H1 (cell line): ENCODE measurements around the gene PAGE2. TPM values are rescaled to one million over a fixed set of nuclear protein-coding genes. Genes with fewer than 3 reads are reported as not detected.

ENCODE experiments used
- CTCF ChIA-PET: fragments of 300-600 bp; sonication (Branson Sonifier 250); formaldehyde crosslinking; loops from one replicate; lab custom pipeline; 2021; ENCODE audit not compliant: partially characterized antibody; lab: Charles Lee
- POLR2A ChIA-PET: fragments of 300-600 bp; sonication (Branson Sonifier 250); formaldehyde crosslinking; loops from one replicate; lab custom pipeline; 2021; ENCODE audit warnings: inconsistent platforms; ENCODE audit not compliant: partially characterized antibody; lab: Charles Lee
- DNase-seq, 2 experiments: peaks; one replicate each; pipeline versions ENCODE4 v3.0.0 to v3.0.0-alpha.2; 2010 to 2022; ENCODE audit warnings: low spot score in 2 of 2, low read depth in 1 of 2, mixed read lengths in 1 of 2
- FAIRE-seq: peaks from 2 replicates; lab custom pipeline; 2011; peaks lifted over from hg19 to GRCh38; lab: Jason Lieb, UNC
- H2AFZ ChIP-seq: 2 replicates; pipeline ENCODE4 v1.8.1; 2012; ENCODE audit warnings: low read length, inconsistent platforms
- H2AK5ac ChIP-seq: 2 replicates; pipeline ENCODE4 v1.6.1; 2013; ENCODE audit warnings: low read depth, low read length
- H2BK120ac ChIP-seq: replicated peaks from 2 replicates; pipeline ENCODE3; 2013; ENCODE audit warnings: low read depth, low read length, inconsistent platforms
- H2BK12ac ChIP-seq: 2 replicates; pipeline ENCODE4 v1.6.1; 2013; ENCODE audit warnings: low read depth, low read length
- H2BK15ac ChIP-seq: 2 replicates; pipeline ENCODE4 v1.6.1; 2013; ENCODE audit warnings: low read length
- H2BK20ac ChIP-seq: 2 replicates; pipeline ENCODE4 v1.6.1; 2013; ENCODE audit warnings: low read length
- H2BK5ac ChIP-seq: 2 replicates; pipeline ENCODE4 v1.6.1; 2013; ENCODE audit warnings: low read depth, low read length
- H3K14ac ChIP-seq: 2 replicates; pipeline ENCODE4 v1.6.1; 2013; ENCODE audit warnings: inconsistent platforms; ENCODE audit not compliant: insufficient read length
- H3K18ac ChIP-seq: 2 replicates; pipeline ENCODE4 v1.6.1; 2013; ENCODE audit warnings: low read length; ENCODE audit errors: extremely low read depth
- H3K23ac ChIP-seq: 2 replicates; pipeline ENCODE4 v1.6.1; 2013; ENCODE audit warnings: inconsistent platforms; ENCODE audit not compliant: insufficient read length
- H3K23me2 ChIP-seq: 2 replicates; pipeline ENCODE4 v1.6.1; 2013; ENCODE audit warnings: low read depth, low read length
- H3K27ac ChIP-seq: 2 replicates; pipeline ENCODE4 v1.6.1; 2011; ENCODE audit warnings: low read depth, low read length, inconsistent platforms
- H3K27me3 ChIP-seq, 4 experiments: replicated peaks in 1 of 4; 1 replicate in 1 of 4; 2 replicates in 3 of 4; pipeline versions ENCODE4 v1.6.1 to v1.8.1; 2011 to 2013; ENCODE audit warnings: low read length in 3 of 4, mild to moderate bottlenecking in 3 of 4, inconsistent platforms in 2 of 4, mixed read lengths in 2 of 4, moderate library complexity in 1 of 4; ENCODE audit not compliant: control insufficient read depth in 3 of 4, insufficient read depth in 3 of 4; ENCODE audit errors: extremely low read depth in 1 of 4
- H3K36me3 ChIP-seq, 4 experiments: 2 replicates each; pipeline versions ENCODE4 v1.6.1 to v1.8.1; 2011 to 2013; ENCODE audit warnings: mild to moderate bottlenecking in 4 of 4, low read length in 3 of 4, moderate library complexity in 2 of 4, control low read depth in 1 of 4, inconsistent platforms in 1 of 4; ENCODE audit not compliant: insufficient read depth in 4 of 4, control insufficient read depth in 2 of 4
- H3K4ac ChIP-seq: replicated peaks from 2 replicates; pipeline ENCODE3; 2013; ENCODE audit warnings: low read length, low read depth, mixed read lengths, inconsistent platforms; ENCODE audit not compliant: insufficient read length
- H3K4me1 ChIP-seq, 4 experiments: replicated peaks in 1 of 4; 1 replicate in 1 of 4; 2 replicates in 3 of 4; pipeline versions ENCODE4 v1.6.1 to v1.8.1; 2011 to 2013; ENCODE audit warnings: low read length in 3 of 4, inconsistent platforms in 2 of 4, mixed read lengths in 1 of 4; ENCODE audit not compliant: insufficient read depth in 4 of 4, control insufficient read depth in 3 of 4
- H3K4me2 ChIP-seq, 2 experiments: 2 replicates each; pipeline versions ENCODE4 v1.6.1 to v1.8.1; 2011 to 2013; ENCODE audit warnings: low read depth in 2 of 2, low read length in 2 of 2, control low read depth in 1 of 2, inconsistent platforms in 1 of 2, mild to moderate bottlenecking in 1 of 2; ENCODE audit not compliant: insufficient read depth in 1 of 2
- H3K4me3 ChIP-seq, 4 experiments: fragments of 200-600, 300-600 bp in 1 of 4; sonication (generic), shearing (Covaris generic), sonication (Bioruptor Twin) in 1 of 4; 2 replicates each; pipeline versions ENCODE4 v1.5.1 to v1.8.1; 2011 to 2016; ENCODE audit warnings: low read length in 4 of 4, low read depth in 3 of 4, control low read depth in 2 of 4, inconsistent platforms in 2 of 4, mild to moderate bottlenecking in 2 of 4, mixed read lengths in 1 of 4, moderate library complexity in 1 of 4; ENCODE audit not compliant: insufficient read depth in 2 of 4; ENCODE audit errors: extremely low read depth in 1 of 4
- H3K56ac ChIP-seq: replicated peaks from 2 replicates; pipeline ENCODE3; 2013; ENCODE audit warnings: low read depth, mild to moderate bottlenecking, mixed read lengths, low read length, inconsistent platforms; ENCODE audit not compliant: insufficient read length
- H3K79me1 ChIP-seq: 2 replicates; pipeline ENCODE4 v1.6.1; 2013; ENCODE audit warnings: low read depth, low read length, control low read depth
- H3K79me2 ChIP-seq, 2 experiments: 2 replicates each; pipeline versions ENCODE4 v1.6.1 to v1.8.1; 2012 to 2013; ENCODE audit warnings: low read length in 2 of 2, mild to moderate bottlenecking in 2 of 2, inconsistent platforms in 1 of 2; ENCODE audit not compliant: insufficient read depth in 2 of 2, control insufficient read depth in 1 of 2
- H3K9ac ChIP-seq, 4 experiments: replicated peaks in 1 of 4; 1 replicate in 1 of 4; 2 replicates in 3 of 4; pipeline versions ENCODE4 v1.6.1 to v1.8.1; 2011 to 2013; ENCODE audit warnings: low read depth in 3 of 4, low read length in 3 of 4, control low read depth in 2 of 4, mild to moderate bottlenecking in 2 of 4, moderate library complexity in 2 of 4, inconsistent platforms in 1 of 4; ENCODE audit errors: extremely low read depth in 1 of 4
- H3K9me3 ChIP-seq, 2 experiments: 2 replicates each; pipeline versions ENCODE4 v1.6.1 to v1.8.1; 2012 to 2013; ENCODE audit warnings: mild to moderate bottlenecking in 2 of 2, moderate library complexity in 2 of 2, control low read depth in 1 of 2, inconsistent platforms in 1 of 2, low read depth in 1 of 2, low read length in 1 of 2, mixed read lengths in 1 of 2; ENCODE audit not compliant: insufficient read depth in 2 of 2
- H4K20me1 ChIP-seq, 2 experiments: replicated peaks in 1 of 2; 2 replicates each; pipeline versions ENCODE3 to v1.8.1; 2011 to 2013; ENCODE audit warnings: inconsistent platforms in 2 of 2, low read length in 2 of 2, mild to moderate bottlenecking in 1 of 2; ENCODE audit not compliant: insufficient read depth in 2 of 2, control insufficient read depth in 1 of 2
- H4K5ac ChIP-seq: 2 replicates; pipeline ENCODE4 v1.6.1; 2013; ENCODE audit warnings: low read length, low read depth, mixed read lengths, inconsistent platforms; ENCODE audit not compliant: insufficient read length
- H4K8ac ChIP-seq: 2 replicates; pipeline ENCODE4 v1.8.0; 2013; ENCODE audit warnings: mild to moderate bottlenecking, moderate library complexity, low read length, inconsistent platforms; ENCODE audit not compliant: insufficient read depth; ENCODE audit errors: extremely low read depth
- H4K91ac ChIP-seq: replicated peaks from 2 replicates; pipeline ENCODE3; 2013; ENCODE audit warnings: low read length, mixed read lengths, inconsistent platforms; ENCODE audit not compliant: insufficient read length
- CBX5 ChIP-seq: fragments of 300-800, 300-1000 bp; sonication (generic); IDR thresholded peaks from 2 replicates; pipeline ENCODE4 v1.7.1; 2016; ENCODE audit warnings: antibody characterized with exemption, low read length, low read depth
- SUZ12 ChIP-seq: fragments of 200-600 bp; sonication (generic); IDR thresholded peaks from 2 replicates; pipeline ENCODE4 v1.6.1; 2012; ENCODE audit warnings: mild to moderate bottlenecking, inconsistent platforms, low read length, moderate library complexity, mixed read lengths
- WGBS, 2 experiments: shearing (Covaris generic) in 1 of 2; methylation state at CpG; one replicate each; pipeline versions ENCODE4 v1.1.6 to v1.1.7; 2013 to 2015; ENCODE audit warnings: low lambda C conversion rate in 2 of 2, mixed read lengths in 2 of 2, inconsistent platforms in 1 of 2, low coverage in 1 of 2, missing lambda C conversion rate in 1 of 2; ENCODE audit not compliant: insufficient replicate concordance in 2 of 2, insufficient coverage in 1 of 2, insufficient read length in 1 of 2; ENCODE audit errors: extremely low coverage in 1 of 2, missing lambda C conversion rate in 1 of 2; 5-methylcytosine and 5-hydroxymethylcytosine counted together
- polyA plus RNA-seq, 7 experiments: library from polyadenylated mRNA; depleted of rRNA in 3 of 7; stranded (reverse) in 5 of 7; unstranded in 2 of 7; fragments of >200 nt in 5 of 7; fragments of 200-250 nt in 2 of 7; gene quantifications; 1 replicate in 5 of 7; 2 replicates in 1 of 7; 4 replicates in 1 of 7; pipeline versions ENCODE4 v1.2.1 to v1.2.3, GENCODE V29; 2011 to 2013; ENCODE audit warnings: missing spikeins in 2 of 7, mixed read lengths in 2 of 7
- total RNA-seq: library from RNA; stranded (reverse); fragmentation: NEBNext Ultra II Directional; extraction: Animal tissue kit (Norgen Biotek cat#: 25700); gene quantifications from 2 replicates; pipeline ENCODE4 v1.2.1, GENCODE V29; 2021
- TF ChIP-seq, protein P1 (sequence below): IDR thresholded peaks from 2 replicates; pipeline ENCODE4 v1.6.1; 2012; ENCODE audit warnings: low read length, inconsistent platforms

PAGE2 gene
- total and polyA plus RNA-seq, 2 of the 8 experiments (the other 6 are each of a cell fraction or from before 2014, with no cell fraction given) = not detected

DNA sequence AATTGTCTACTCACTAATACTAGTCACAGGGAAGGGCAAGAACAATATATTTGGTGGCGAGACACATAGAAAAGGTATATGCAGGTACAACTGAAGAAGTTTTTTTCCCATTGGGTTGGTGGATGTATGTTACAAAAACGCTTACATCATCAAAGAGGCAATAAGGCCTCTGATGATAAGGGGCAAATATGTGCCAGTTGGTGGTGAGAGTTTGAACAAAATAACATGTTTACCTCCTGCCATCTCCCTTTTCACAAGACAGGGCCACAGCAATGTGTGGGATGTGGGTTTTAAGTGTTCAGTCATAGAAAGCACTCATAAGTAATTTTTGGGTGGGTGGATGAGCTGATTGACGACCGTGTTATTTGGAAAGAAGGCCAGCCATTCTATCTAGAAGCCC, 41.7 kb downstream of the PAGE2 start:
- H3K23ac ChIP-seq = no peak overlapping the region
- no peak overlapping the region for H3K56ac ChIP-seq
- FAIRE-seq (no peak), DNase-seq (no peak)
- H4K20me1 ChIP-seq = no peaks in the 10 kb centered on the region
- H3K36me3 ChIP-seq = no peaks in the 10 kb centered on the region
- no peak overlapping the region for H2BK15ac ChIP-seq
- H3K9ac ChIP-seq = no peak overlapping the region
- no peaks in the 10 kb centered on the region for H3K4me1 ChIP-seq
- H2AK5ac ChIP-seq = no peak overlapping the region
- no peak overlapping the region for H4K91ac ChIP-seq
- H2AFZ ChIP-seq = no peak overlapping the region
- TF ChIP-seq CBX5 (no peak), SUZ12 (no peak)
- TF ChIP-seq, protein P1, sequence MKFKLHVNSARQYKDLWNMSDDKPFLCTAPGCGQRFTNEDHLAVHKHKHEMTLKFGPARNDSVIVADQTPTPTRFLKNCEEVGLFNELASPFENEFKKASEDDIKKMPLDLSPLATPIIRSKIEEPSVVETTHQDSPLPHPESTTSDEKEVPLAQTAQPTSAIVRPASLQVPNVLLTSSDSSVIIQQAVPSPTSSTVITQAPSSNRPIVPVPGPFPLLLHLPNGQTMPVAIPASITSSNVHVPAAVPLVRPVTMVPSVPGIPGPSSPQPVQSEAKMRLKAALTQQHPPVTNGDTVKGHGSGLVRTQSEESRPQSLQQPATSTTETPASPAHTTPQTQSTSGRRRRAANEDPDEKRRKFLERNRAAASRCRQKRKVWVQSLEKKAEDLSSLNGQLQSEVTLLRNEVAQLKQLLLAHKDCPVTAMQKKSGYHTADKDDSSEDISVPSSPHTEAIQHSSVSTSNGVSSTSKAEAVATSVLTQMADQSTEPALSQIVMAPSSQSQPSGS = no peak
- no peak overlapping the region for H2BK120ac ChIP-seq
- no peak overlapping the region for H3K4me3 ChIP-seq
- no peak overlapping the region for H3K14ac ChIP-seq
- no peak overlapping the region for H3K18ac ChIP-seq
- no peak overlapping the region for H3K4me2 ChIP-seq
- H3K27me3 ChIP-seq = no peaks in the 10 kb centered on the region
- no peaks in the 10 kb centered on the region for H3K79me1 ChIP-seq
- H3K27ac ChIP-seq = no peak overlapping the region
- H3K4ac ChIP-seq = no peak overlapping the region
- H4K5ac ChIP-seq = no peak overlapping the region
- no peaks in the 10 kb centered on the region for H3K9me3 ChIP-seq
- POLR2A ChIA-PET = no interaction called here
- CTCF ChIA-PET = no interaction called here
- no peak overlapping the region for H2BK12ac ChIP-seq
- no peak overlapping the region for H2BK5ac ChIP-seq
- no peaks in the 10 kb centered on the region for H3K23me2 ChIP-seq
- no peak overlapping the region for H4K8ac ChIP-seq
- H3K79me2 ChIP-seq = no peaks in the 10 kb centered on the region
- WGBS, 2 experiments = 71% methylated on average over 4 of the region's 4 CpGs; no CpG with 5 or more reads in 1 of the 2 experiments
- H2BK20ac ChIP-seq = no peak overlapping the region
